ENCODE measurements around the gene PDE6A. TPM values are rescaled to one million over a fixed set of nuclear protein-coding genes. Genes with fewer than 3 reads are reported as not detected.

PDE6A gene
- total and polyA plus RNA-seq, 9 of the 15 experiments (the other 6 are each of a cell fraction or from before 2014, with no cell fraction given) = 0.01 to 0.04 (median 0.01) TPM; not detected in 6

DNA sequence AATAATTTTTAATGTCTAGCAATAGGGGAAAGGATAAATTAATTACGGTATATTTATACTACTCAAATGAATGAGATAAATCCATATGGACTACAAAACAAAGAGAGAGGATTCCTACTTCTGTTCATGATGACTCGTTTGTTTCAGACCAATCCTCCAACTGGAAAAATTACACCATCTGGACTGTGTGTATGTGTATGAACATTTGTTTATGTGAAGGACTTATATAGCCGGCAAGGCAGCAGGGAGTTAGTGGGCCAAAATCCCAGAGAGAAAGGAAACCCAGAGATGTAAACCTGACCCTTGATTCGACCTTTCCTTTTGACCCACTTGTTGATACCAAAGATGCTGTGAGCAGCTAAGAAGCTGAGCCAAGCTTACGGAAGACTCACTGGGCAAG is 20.1 kb downstream of the PDE6A start:
- POLR2A ChIA-PET = interaction anchor here (1.2 to 2.7 kb wide), 2 partner anchors 12 to 22 kb away, joined by 3 to 7 read pairs; no protein-coding TSS in a partner anchor
- FAIRE-seq (no peak), DNase-seq (ENCODE audit: extremely low read depth in 1 of 4, low spot score in 3 of 4) (no peak), ATAC-seq (no peak)
- no TSS peak for BruUV-seq (replicated peaks)
- intact Hi-C loops (cut with micrococcal nuclease) (no loop called here), in situ Hi-C loops (cut with MboI) (no loop called here)
- Histone ChIP-seq H3K9me1 (ENCODE audit: control insufficient read depth, insufficient read depth, low read length) (no peaks in the 10 kb centered on the region), H3K27me3 (ENCODE audit: control insufficient read depth in 2 of 2, insufficient read depth in 2 of 2, low read length in 2 of 2) (no peaks in the 10 kb centered on the region), H4K20me1 (replicated peaks; ENCODE audit: control insufficient read depth, insufficient read depth, low read length) (no peaks in the 10 kb centered on the region), H3K4me2 (ENCODE audit: insufficient read depth, low read length) (no peak overlapping the region), H3K9me3 (replicated peaks; ENCODE audit: control insufficient read depth, insufficient read depth, low read depth, low read length) (no peaks in the 10 kb centered on the region), H3K79me2 (ENCODE audit: control insufficient read depth, insufficient read depth, low read length) (no peaks in the 10 kb centered on the region), H3K27ac (ENCODE audit: extremely low read depth, low read depth, low read length) (no peak overlapping the region; the same call in 2 of the 3 replicates), H3K9ac (ENCODE audit: insufficient read depth in 1 of 2, low read depth in 2 of 2, low read length in 2 of 2) (no peak overlapping the region), H2AFZ (ENCODE audit: low read depth, low read length) (peak overlapping the region; percentile 22; the same call in 1 of the 2 replicates), H3K4me3 (no peak overlapping the region), H3K4me1 (replicated peaks in 1 of 2; ENCODE audit: control insufficient read depth in 2 of 2, insufficient read depth in 2 of 2, low read length in 2 of 2) (peaks cover 0 to 11% of the 10 kb centered on the region in 2 experiments; a peak in 3 of 5 replicates), H3K36me3 (ENCODE audit: control insufficient read depth, insufficient read depth, low read length) (no peaks in the 10 kb centered on the region)
- WGBS (ENCODE audit: insufficient coverage, low coverage, missing lambda C conversion rate) = 66% methylated on average over 5 of the region's 5 CpGs
- TF ChIP-seq MYNN (IDR thresholded peaks at IDR 0.05) = no peak
- TF ChIP-seq MYNN (CRISPR knock-in tag; IDR thresholded peaks at IDR 0.05) = no peak
- no peak for TF ChIP-seq SMC3 (conservative IDR thresholded peaks at IDR 0.05; ENCODE audit: insufficient read depth, low read depth, low read length)
- no peak for TF ChIP-seq DMBX1 (CRISPR knock-in tag; IDR thresholded peaks at IDR 0.05; ENCODE audit: borderline replicate concordance)
- no peak for TF ChIP-seq ZNF395 (CRISPR knock-in tag; IDR thresholded peaks at IDR 0.05)
- no peak for TF ChIP-seq ZC3H8 (IDR thresholded peaks at IDR 0.05)
- no peak for TF ChIP-seq BRF1 (IDR thresholded peaks at IDR 0.05; ENCODE audit: borderline replicate concordance, extremely low read depth, insufficient read length)
- no peak for TF ChIP-seq EHMT2 (IDR thresholded peaks at IDR 0.05)
- TF ChIP-seq ZNF668 (CRISPR knock-in tag; IDR thresholded peaks at IDR 0.05) = no peak
- TF ChIP-seq, protein P1, sequence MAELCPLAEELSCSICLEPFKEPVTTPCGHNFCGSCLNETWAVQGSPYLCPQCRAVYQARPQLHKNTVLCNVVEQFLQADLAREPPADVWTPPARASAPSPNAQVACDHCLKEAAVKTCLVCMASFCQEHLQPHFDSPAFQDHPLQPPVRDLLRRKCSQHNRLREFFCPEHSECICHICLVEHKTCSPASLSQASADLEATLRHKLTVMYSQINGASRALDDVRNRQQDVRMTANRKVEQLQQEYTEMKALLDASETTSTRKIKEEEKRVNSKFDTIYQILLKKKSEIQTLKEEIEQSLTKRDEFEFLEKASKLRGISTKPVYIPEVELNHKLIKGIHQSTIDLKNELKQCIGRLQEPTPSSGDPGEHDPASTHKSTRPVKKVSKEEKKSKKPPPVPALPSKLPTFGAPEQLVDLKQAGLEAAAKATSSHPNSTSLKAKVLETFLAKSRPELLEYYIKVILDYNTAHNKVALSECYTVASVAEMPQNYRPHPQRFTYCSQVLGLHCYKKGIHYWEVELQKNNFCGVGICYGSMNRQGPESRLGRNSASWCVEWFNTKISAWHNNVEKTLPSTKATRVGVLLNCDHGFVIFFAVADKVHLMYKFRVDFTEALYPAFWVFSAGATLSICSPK (IDR thresholded peaks at IDR 0.05; ENCODE audit: borderline replicate concordance) = no peak
- no peak for TF ChIP-seq SMARCA5 (IDR thresholded peaks at IDR 0.05)
- TF ChIP-seq ZZZ3 (IDR thresholded peaks at IDR 0.05) = no peak
- TF ChIP-seq MCM3 (IDR thresholded peaks at IDR 0.05) = no peak
- TF ChIP-seq CEBPZ (IDR thresholded peaks at IDR 0.05; ENCODE audit: borderline replicate concordance, low read depth, low read length) = no peak
- TF ChIP-seq RBM34 (IDR thresholded peaks at IDR 0.05; ENCODE audit: borderline replicate concordance, insufficient read depth, low read length) = no peak
- CTCF ChIA-PET (ENCODE audit: low intra/inter-chr PET ratio) = no interaction called here
